Endothelial cell (in vitro differentiated cells): ENCODE data around the gene CEP295NL. TPM values are rescaled to one million over a fixed set of nuclear protein-coding genes. Genes with fewer than 3 reads are reported as not detected.
"Not testable (repeated sequence)": the region's sequence is repeated elsewhere in the genome, so short reads cannot be mapped to it uniquely, and the experiment has no call there.

Experiments used
- DNase-seq: peaks from one replicate; pipeline ENCODE4 v3.0.0; 2021; ENCODE audit warnings: low spot score
- H3K27ac Mint-ChIP-seq: one replicate; pipeline ENCODE4 v1.8.0; 2021; ENCODE audit warnings: mixed read lengths, inconsistent platforms; ENCODE audit not compliant: unreplicated experiment
- H3K27me3 Mint-ChIP-seq: one replicate; pipeline ENCODE4 v1.8.0; 2021; ENCODE audit warnings: mild to moderate bottlenecking, moderate library complexity, mixed read lengths, inconsistent platforms; ENCODE audit not compliant: unreplicated experiment
- H3K36me3 Mint-ChIP-seq: one replicate; pipeline ENCODE4 v1.8.0; 2021; ENCODE audit warnings: mild to moderate bottlenecking, low read depth, mixed read lengths, inconsistent platforms; ENCODE audit not compliant: unreplicated experiment
- H3K4me1 Mint-ChIP-seq: one replicate; pipeline ENCODE4 v1.8.0; 2021; ENCODE audit warnings: mild to moderate bottlenecking, mixed read lengths, inconsistent platforms; ENCODE audit not compliant: unreplicated experiment
- H3K4me3 Mint-ChIP-seq: one replicate; pipeline ENCODE4 v1.8.0; 2021; ENCODE audit warnings: mild to moderate bottlenecking, mixed read lengths, inconsistent platforms; ENCODE audit not compliant: unreplicated experiment
- H3K9me3 Mint-ChIP-seq: one replicate; pipeline ENCODE4 v1.8.0; 2021; ENCODE audit warnings: mixed read lengths, inconsistent platforms; ENCODE audit not compliant: unreplicated experiment
- total RNA-seq: library from RNA; stranded (reverse); fragmentation: NEBNext Ultra II Directional; extraction: Animal tissue kit (Norgen Biotek cat#: 25700); gene quantifications from one replicate; pipeline ENCODE4 v1.2.1, GENCODE V29; 2021; ENCODE audit not compliant: unreplicated experiment
- TF ChIP-seq, protein P1 (sequence below): fragments of 200-600 bp; sonication (generic); IDR thresholded peaks from one replicate; pipeline ENCODE4 v1.5.0; 2021; ENCODE audit warnings: antibody characterized with exemption; ENCODE audit not compliant: unreplicated experiment

The CEP295NL gene
- total RNA-seq, 1 donor from 2014 or later = 1.4 TPM

DNA sequence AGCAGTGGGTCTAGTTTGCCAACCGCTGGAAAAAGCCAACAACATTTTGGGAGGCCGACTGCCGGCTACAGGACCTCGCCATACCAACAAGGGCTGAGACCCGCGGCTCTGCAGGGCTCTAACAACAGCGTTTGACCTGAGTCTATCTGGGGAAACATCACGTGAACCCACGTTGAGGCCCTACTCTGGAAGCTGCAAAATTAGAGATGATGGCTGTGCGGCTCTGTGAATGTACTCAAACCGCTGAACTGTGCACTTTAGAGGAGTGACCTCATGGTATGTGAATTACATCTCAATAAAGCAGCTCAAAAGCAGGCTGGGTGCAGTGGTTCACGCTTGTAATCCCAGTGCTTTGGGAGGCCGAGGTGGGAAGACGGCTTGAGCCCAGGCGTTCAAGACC lies 10.1 kb upstream of the CEP295NL start:
- peaks cover 22% of the 10 kb centered on the region for H3K4me1 Mint-ChIP-seq
- H3K4me3 Mint-ChIP-seq = no peak overlapping the region
- H3K27me3 Mint-ChIP-seq = peaks cover 4% of the 10 kb centered on the region
- no peaks in the 10 kb centered on the region for H3K36me3 Mint-ChIP-seq
- no peaks in the 10 kb centered on the region for H3K9me3 Mint-ChIP-seq
- no peak overlapping the region for H3K27ac Mint-ChIP-seq
- no peak for DNase-seq
- TF ChIP-seq, protein P1, sequence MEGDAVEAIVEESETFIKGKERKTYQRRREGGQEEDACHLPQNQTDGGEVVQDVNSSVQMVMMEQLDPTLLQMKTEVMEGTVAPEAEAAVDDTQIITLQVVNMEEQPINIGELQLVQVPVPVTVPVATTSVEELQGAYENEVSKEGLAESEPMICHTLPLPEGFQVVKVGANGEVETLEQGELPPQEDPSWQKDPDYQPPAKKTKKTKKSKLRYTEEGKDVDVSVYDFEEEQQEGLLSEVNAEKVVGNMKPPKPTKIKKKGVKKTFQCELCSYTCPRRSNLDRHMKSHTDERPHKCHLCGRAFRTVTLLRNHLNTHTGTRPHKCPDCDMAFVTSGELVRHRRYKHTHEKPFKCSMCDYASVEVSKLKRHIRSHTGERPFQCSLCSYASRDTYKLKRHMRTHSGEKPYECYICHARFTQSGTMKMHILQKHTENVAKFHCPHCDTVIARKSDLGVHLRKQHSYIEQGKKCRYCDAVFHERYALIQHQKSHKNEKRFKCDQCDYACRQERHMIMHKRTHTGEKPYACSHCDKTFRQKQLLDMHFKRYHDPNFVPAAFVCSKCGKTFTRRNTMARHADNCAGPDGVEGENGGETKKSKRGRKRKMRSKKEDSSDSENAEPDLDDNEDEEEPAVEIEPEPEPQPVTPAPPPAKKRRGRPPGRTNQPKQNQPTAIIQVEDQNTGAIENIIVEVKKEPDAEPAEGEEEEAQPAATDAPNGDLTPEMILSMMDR = no peak

DNA sequence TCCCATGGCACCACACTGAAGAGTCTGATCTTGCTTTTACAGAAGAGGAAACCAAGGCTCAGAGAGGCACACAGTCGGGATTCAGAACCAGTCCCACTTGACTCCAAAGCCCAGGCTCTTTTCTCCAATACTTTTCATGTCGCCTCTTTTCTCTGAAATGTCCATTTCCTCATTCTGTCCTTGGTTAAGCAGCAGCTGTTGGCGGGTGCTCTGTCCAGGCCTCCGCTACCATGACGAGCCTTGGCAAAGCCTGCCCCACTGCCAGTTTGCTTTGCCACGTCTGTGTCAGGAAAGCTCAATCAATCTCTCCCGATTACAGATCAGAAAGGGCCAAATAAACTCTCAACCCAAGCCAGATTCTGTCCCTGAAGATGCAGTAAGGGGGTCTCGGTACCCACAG lies 9.1 kb upstream of the CEP295NL start:
- H3K4me3 Mint-ChIP-seq = no peak overlapping the region
- no peak overlapping the region for H3K27ac Mint-ChIP-seq
- H3K27me3 Mint-ChIP-seq = no peaks in the 10 kb centered on the region
- peaks cover 22% of the 10 kb centered on the region for H3K4me1 Mint-ChIP-seq
- TF ChIP-seq, protein P1 = no peak
- no peak for DNase-seq
- H3K36me3 Mint-ChIP-seq = no peaks in the 10 kb centered on the region
- no peaks in the 10 kb centered on the region for H3K9me3 Mint-ChIP-seq

DNA sequence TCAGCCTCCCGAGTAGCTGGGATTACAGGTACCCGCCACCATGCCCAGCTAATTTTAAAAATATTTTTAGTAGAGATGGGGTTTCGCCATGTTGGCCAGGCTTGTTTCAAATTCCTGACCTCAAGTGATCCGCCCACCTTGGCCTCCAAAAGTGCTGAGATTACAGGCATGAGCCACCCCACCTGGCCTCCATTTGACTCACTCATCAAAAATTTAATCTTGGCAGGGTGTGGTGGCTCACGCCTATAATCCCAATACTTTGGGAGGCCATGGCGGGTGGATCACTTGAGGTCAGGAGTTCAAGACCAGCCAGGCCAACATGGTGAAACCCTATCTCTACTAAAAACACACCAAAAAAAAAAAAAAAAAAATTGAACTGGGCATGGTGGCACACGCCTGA lies 8.5 kb upstream of the CEP295NL start:
- not testable (repeated sequence) for DNase-seq, H3K4me3 Mint-ChIP-seq, H3K27ac Mint-ChIP-seq, H3K27me3 Mint-ChIP-seq, H3K36me3 Mint-ChIP-seq, H3K9me3 Mint-ChIP-seq
- H3K4me1 Mint-ChIP-seq = peaks cover 19% of the 10 kb centered on the region

DNA sequence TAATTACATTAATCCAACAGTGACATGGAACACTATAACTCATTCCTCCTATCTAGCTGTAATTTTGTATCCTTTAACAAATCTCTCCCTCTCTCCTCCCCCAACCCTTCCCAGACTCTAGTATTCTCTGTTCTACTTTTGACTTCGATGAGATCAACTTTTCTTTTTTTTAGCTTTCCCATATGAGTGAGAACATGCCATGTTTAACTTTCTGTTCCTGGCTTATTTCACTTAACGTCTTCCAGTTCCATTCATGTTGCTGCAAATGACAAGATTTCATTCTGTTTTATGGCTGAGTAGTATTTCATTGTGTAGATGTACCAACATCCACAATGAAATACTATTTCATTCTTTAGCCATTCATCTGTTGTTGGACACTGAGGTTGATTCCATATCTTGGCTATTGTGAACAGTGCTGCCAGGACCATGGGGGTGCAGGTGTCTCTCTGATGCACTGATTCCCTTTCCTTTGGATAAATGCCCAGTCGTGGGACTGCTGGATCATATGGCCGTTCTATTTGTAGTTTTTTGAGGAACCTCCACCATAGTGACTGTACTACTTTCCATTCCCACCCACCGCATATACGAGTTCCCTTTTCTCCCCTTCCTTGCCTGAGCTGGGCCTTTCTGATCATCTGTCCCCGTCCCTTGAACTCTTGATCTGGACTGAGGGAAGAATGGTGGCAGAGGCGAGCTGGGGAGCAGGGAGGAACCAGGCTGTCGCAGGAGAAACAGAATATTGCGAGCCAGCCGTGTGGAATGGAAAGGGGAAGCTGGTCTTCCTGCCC lies 7.7 kb upstream of the CEP295NL start:
- Mint-ChIP-seq H3K36me3 (no peaks in the 10 kb centered on the region), H3K4me1 (peaks cover 11% of the 10 kb centered on the region), H3K27me3 (no peaks in the 10 kb centered on the region), H3K4me3 (no peak overlapping the region), H3K27ac (no peak overlapping the region), H3K9me3 (no peaks in the 10 kb centered on the region)
- TF ChIP-seq, protein P1 = no peak
- no peak for DNase-seq

DNA sequence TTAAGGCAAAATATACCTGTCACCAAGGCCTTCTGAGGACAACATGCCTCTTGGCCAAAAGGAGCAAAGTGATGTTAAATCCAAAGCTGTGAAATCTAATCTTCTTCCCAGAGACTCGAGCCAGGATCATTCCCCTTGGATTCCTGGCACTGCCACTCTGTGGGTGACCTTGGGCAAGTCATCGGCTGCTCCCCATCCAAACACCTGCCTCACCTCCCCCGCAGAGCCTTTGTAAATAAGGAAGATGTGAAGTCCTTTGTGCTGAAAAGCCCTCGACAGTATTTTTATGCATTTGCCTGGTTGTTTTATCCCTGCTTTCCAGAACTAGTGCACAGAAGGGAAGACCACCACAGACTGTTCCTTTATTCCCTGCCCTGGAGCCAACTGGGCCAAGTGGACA lies 5.4 kb upstream of the CEP295NL start:
- TF ChIP-seq, protein P1 = no peak
- no peak for DNase-seq
- Mint-ChIP-seq H3K36me3 (no peaks in the 10 kb centered on the region), H3K27ac (no peak overlapping the region), H3K4me3 (no peak overlapping the region), H3K27me3 (peaks cover 2% of the 10 kb centered on the region), H3K9me3 (no peaks in the 10 kb centered on the region), H3K4me1 (peaks cover 5% of the 10 kb centered on the region)
